Urinary bladder (tissue), 4 donors: Measurements from ENCODE around the gene ADARB1. TPM values are rescaled to one million over a fixed set of nuclear protein-coding genes. Genes with fewer than 3 reads are reported as not detected.
A peak's percentile ranks its signal among the peaks of the same experiment; 100 is the strongest.

Experiments used
- DNase-seq: peaks from one replicate; pipeline ENCODE4 v3.0.0-alpha.2; 2015; ENCODE audit errors: extremely low spot score
- H3K27ac ChIP-seq: one replicate; pipeline ENCODE4 v1.5.1; 2013; ENCODE audit warnings: low read depth, mild to moderate bottlenecking, moderate library complexity
- H3K36me3 ChIP-seq: one replicate; pipeline ENCODE4 v1.6.1; 2013; ENCODE audit warnings: mild to moderate bottlenecking, moderate library complexity; ENCODE audit not compliant: insufficient read depth
- H3K4me1 ChIP-seq: one replicate; pipeline ENCODE4 v1.6.1; 2013; ENCODE audit warnings: mild to moderate bottlenecking, moderate library complexity; ENCODE audit not compliant: insufficient read depth
- H3K4me3 ChIP-seq: one replicate; pipeline ENCODE4 v1.5.1; 2013; ENCODE audit warnings: low read depth, low read length
- WGBS: extraction: QIAGEN DNeasy Blood & Tissue Kit; methylation state at CpG from one replicate; pipeline ENCODE4 v1.1.7; 2013; 5-methylcytosine and 5-hydroxymethylcytosine counted together
- polyA plus RNA-seq: library from polyadenylated mRNA; stranded (reverse); fragments of 200-250 nt; gene quantifications from one replicate; pipeline ENCODE4 v1.2.3, GENCODE V29; 2013
- total RNA-seq: library from RNA; depleted of rRNA; stranded (reverse); fragments of >200 nt; gene quantifications from one replicate; pipeline ENCODE4 v1.2.3, GENCODE V29; 2014
- donor health status: healthy with polysubstance abuse.
- donor health status: healthy.

Gene ADARB1
- total and polyA plus RNA-seq, 2 donors = 35.3 to 79.8 TPM

GRCh38 chr21:45071078-45071873 lies 3.1 kb upstream of the ADARB1 start:
- H3K27ac ChIP-seq = no peak overlapping the region
- WGBS = 87% methylated on average over 24 of the region's 24 CpGs

DNA sequence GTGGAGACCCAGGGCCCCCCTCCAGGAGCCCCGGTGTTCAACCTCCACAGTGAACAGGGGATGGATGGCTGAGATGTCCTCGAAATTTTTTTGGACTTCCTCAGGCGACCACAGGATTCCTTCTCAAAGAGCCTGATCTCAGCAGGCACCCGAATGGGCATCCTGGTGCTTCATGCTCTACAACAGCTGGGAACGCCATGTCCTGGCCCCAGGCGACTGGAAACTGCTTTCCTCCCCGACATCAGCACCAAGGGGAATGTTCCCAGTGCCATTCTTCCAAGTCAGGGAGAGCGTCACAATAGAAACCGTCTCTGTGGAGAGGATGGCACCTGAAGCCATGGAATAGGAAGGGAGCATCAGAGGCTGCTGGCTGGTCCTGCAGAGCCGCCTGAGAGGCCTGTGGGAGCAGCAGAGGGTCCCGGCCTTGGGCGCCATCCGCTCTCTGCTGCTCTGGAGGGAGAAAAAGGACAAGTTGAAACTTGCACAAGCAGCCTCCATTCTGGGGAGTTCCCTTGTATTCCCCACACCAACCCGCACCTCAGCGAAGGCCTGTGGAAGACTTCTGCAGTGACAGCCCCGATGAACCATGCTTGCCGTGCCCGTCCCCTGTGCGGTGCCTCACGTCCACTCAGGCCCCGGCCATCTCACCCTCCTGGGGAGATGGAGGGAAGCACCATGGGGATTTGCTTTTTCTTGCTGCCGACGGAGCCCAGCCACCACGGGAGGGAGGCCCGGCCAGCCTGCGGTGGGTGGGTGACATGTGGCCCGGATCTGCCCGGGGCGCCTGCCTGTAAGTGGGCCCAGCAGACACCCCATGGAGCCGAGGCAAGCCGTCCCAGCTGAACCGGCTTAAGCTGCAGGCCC lies 2.3 kb upstream of the ADARB1 start:
- no peaks in the 10 kb centered on the region for H3K36me3 ChIP-seq
- no peak overlapping the region for H3K4me3 ChIP-seq
- H3K4me1 ChIP-seq = no peaks in the 10 kb centered on the region
- DNase-seq = no peak
- no peak overlapping the region for H3K27ac ChIP-seq
- WGBS = 90% methylated on average over 32 of the region's 32 CpGs

More at GRCh38 chr21:45071078-45071873, 3.1 kb upstream of the ADARB1 start:
- Histone ChIP-seq H3K4me3 (no peak overlapping the region), H3K36me3 (no peaks in the 10 kb centered on the region), H3K4me1 (no peaks in the 10 kb centered on the region)
- DNase-seq = no peak

GRCh38 chr21:45072738-45073300 lies 1.6 kb upstream of the ADARB1 start:
- Histone ChIP-seq H3K4me1 (no peaks in the 10 kb centered on the region), H3K36me3 (no peaks in the 10 kb centered on the region), H3K27ac (no peak overlapping the region), H3K4me3 (no peak overlapping the region)
- WGBS = 88% methylated on average over 29 of the region's 29 CpGs
- no peak for DNase-seq

GRCh38 chr21:45073301-45074047 lies 906 bp upstream of the ADARB1 start:
- peak; percentile 23 for DNase-seq
- Histone ChIP-seq H3K36me3 (no peaks in the 10 kb centered on the region), H3K4me1 (no peaks in the 10 kb centered on the region), H3K4me3 (peak overlapping the region; percentile 90), H3K27ac (no peak overlapping the region)
- 13% methylated on average over 42 of the region's 42 CpGs for WGBS

DNA sequence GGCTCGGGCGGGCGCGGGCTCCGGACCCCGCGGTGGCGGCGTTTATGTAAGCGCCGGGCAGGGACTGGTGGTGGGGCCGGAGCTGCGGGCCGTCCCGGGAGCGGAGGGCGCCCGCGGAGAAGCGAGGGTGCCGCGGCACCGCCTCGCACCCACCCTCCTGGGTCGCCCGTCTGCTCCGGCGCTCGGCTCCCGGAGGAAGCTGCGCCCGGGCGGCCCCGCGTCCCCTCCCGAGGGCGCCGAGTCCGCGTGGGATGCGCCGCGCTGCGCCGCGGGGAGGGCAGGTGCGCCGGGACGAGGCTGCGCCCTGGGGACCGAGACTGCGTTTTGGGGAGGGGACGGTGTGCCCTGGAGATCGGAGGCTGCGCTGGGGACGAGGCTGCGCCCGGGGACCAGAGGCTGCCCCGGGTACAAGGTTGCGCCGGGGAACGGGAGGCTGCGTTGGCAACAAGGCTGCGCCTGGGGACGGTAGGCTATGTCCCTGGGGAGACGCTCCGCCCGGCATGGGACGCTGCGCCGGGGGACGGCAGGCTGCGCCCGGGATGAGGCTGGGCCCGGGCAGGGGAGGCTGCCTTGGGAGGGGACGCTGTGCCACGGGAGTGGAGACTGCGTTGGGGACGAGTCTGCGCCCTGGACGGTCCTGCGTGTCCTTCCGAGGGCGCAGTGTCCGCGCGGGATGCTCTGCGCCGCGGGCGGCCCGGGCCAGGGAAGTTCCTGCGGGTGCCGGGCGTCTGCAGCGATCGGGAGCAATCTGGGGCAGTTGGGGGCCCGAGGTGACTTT lies 627 bp downstream of the ADARB1 start:
- DNase-seq = no peak
- under 1% methylated on average over 98 of the region's 98 CpGs for WGBS
- Histone ChIP-seq H3K4me1 (no peaks in the 10 kb centered on the region), H3K4me3 (peak overlapping the region; percentile 90), H3K27ac (no peak overlapping the region), H3K36me3 (no peaks in the 10 kb centered on the region)

DNA sequence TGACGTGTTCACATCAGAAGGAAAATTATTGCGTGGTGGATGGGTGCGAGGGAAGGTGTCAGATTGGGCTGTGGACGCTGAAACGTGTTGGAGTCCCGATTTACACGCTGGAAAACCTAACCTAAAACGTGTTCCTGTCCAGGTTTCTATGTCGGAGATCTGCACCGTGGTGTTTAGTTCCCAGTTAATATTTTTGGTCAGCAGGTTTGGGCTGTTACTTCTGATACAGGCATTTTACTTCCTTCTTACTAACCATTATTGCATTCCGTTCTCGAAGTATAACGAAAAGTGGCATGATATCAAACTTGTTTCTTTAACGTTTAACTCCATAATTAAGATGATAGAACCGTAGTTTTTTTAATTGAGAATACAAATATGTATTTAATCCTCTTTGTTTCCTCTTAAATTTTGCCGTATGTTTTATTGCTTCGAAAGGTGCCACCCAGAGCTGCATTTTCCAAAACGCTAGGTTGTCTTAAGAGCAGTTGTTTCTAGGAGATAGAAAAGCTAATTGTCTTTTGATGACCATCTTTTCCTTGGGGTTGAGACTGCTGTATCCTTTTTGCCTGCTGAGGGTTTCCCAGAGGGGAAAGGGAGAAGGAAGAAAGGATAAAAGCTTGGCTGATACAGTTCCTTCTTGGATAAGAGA lies 1.3 kb downstream of the ADARB1 start:
- Histone ChIP-seq H3K4me3 (peak overlapping the region; percentile 90), H3K4me1 (no peaks in the 10 kb centered on the region), H3K36me3 (no peaks in the 10 kb centered on the region), H3K27ac (no peak overlapping the region)
- WGBS = 29% methylated on average over 18 of the region's 18 CpGs
- no peak for DNase-seq

DNA sequence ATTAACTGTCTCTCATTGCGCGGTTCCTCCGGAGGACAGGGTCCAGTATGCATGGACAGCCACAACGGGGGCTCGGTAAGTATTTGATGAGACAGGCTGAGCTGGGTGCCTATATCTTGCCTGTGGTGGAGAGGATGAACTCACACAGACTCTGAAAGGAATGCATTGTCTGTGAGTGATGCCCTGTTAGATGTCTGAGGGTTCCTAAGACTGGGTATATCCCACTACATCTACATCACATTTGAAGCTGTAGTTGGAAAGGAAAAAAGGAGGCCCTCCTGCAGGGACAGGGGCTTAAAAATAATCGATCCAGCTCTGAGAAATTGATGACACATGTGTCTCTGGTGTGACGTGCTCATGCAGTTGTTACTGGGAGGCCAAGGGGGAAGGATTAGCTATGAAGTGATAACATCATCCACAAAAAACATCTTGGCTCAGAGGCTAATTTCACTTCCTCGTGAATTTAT lies 1.9 kb downstream of the ADARB1 start:
- WGBS = 40% methylated on average over 8 of the region's 8 CpGs
- Histone ChIP-seq H3K27ac (no peak overlapping the region), H3K4me3 (no peak overlapping the region), H3K36me3 (no peaks in the 10 kb centered on the region), H3K4me1 (no peaks in the 10 kb centered on the region)
- no peak for DNase-seq

GRCh38 chr21:45078371-45078770 lies 4.0 kb downstream of the ADARB1 start:
- Histone ChIP-seq H3K36me3 (no peaks in the 10 kb centered on the region), H3K27ac (no peak overlapping the region), H3K4me1 (no peaks in the 10 kb centered on the region), H3K4me3 (no peak overlapping the region)
- no peak for DNase-seq
- WGBS = 70% methylated on average over 5 of the region's 5 CpGs

- no peak for DNase-seq
- H3K36me3 ChIP-seq = no peaks in the 10 kb centered on the region
- WGBS = 88% methylated on average over 2 of the region's 2 CpGs
- H3K27ac ChIP-seq = no peak overlapping the region
- no peaks in the 10 kb centered on the region for H3K4me1 ChIP-seq
- H3K4me3 ChIP-seq = no peak overlapping the region
Observed at GRCh38 chr21:45078877-45079281, 4.5 kb downstream of the ADARB1 start.

- no peak for DNase-seq
- Histone ChIP-seq H3K4me1 (no peaks in the 10 kb centered on the region), H3K27ac (no peak overlapping the region), H3K4me3 (no peak overlapping the region), H3K36me3 (no peaks in the 10 kb centered on the region)
- 52% methylated on average over 2 of the region's 2 CpGs for WGBS
Observed at GRCh38 chr21:45079351-45079750, 5.0 kb downstream of the ADARB1 start.

GRCh38 chr21:45080232-45080631 lies 5.9 kb downstream of the ADARB1 start:
- no peak for DNase-seq

DNA sequence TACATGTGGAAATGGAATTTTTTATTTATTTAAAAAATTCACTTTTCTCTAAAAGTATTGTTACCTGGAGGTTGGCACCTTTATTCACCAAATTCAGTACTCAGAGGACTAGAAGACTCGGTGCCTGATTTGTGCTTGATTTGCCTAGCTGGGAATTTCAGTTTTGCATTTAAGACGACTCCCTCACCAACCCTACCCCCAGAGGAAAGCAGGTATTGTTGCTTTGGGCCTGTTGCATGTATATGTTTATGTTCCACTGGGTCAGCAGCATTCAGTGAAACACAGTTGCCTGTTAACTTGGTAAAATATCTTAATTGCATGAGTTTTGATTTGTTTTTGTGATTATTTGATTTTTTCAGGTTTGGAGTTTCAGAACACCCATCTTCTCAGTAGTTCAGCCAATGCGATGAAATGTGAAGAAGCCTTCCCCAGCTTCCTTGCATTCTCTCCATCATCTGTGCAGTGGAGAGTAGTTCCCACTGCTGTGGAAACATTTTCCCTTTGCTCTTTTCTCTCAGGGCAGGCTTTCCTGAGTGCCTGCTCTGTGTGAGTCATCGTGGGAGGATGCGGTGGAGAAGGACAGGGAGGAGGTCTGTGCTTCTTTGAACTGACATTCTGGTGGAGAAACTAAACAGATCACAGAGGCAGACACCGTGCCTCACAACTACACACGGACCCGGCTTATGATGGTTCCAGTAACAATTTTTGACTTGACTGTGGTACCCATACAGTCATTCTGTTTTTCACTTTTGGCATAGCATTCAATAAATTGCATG lies 6.4 kb downstream of the ADARB1 start:
- Histone ChIP-seq H3K4me3 (no peak overlapping the region), H3K4me1 (no peaks in the 10 kb centered on the region), H3K27ac (no peak overlapping the region), H3K36me3 (no peaks in the 10 kb centered on the region)
- WGBS = 51% methylated on average over 8 of the region's 8 CpGs
- DNase-seq = no peak

More at GRCh38 chr21:45080232-45080631, 5.9 kb downstream of the ADARB1 start:
- no peaks in the 10 kb centered on the region for H3K36me3 ChIP-seq
- H3K4me3 ChIP-seq = no peak overlapping the region
- 72% methylated on average over 5 of the region's 5 CpGs for WGBS
- no peaks in the 10 kb centered on the region for H3K4me1 ChIP-seq
- no peak overlapping the region for H3K27ac ChIP-seq
